ENCODE measurements around the gene TADA2A.

Gene TADA2A

GRCh38 chr17:37375706-37376105 is 31.0 kb upstream of the TADA2A start, which contains the start of gene C17orf78:
Gene C17orf78, plus strand, starts transcription at chr17:37375985. Its CDS starts 108 bp downstream, at chr17:37376093.
- H3K4me1 ChIP-seq (ENCODE audit: control insufficient read depth, insufficient read depth, low read length, poor library complexity, severe bottlenecking): no peaks in the 10 kb centered on the region
- H3K4me3 ChIP-seq (ENCODE audit: extremely low read depth, insufficient read depth, low read length, poor library complexity, severe bottlenecking): no peak within 1 kb of the TSS
- H3K36me3 ChIP-seq (ENCODE audit: control insufficient read depth, insufficient read depth, low read length): no peaks in the 10 kb centered on the region
- WGBS, 2 experiments (ENCODE audit: insufficient coverage in 2 of 2): 95 to 100% methylated on average over 5 to 7 of the region's 7 CpGs
- H3K27ac ChIP-seq (ENCODE audit: low read depth, low read length, severe bottlenecking): no peak within 1 kb of the TSS
- no peaks in the 10 kb centered on the region for H3K9me3 ChIP-seq (ENCODE audit: control insufficient read depth, low read length)

GRCh38 chr17:37382056-37382455 is 24.6 kb upstream of the TADA2A start:
- Histone ChIP-seq H3K27ac (ENCODE audit: low read depth, low read length, severe bottlenecking) (no peak overlapping the region), H3K36me3 (ENCODE audit: control insufficient read depth, insufficient read depth, low read length) (no peaks in the 10 kb centered on the region), H3K4me1 (ENCODE audit: control insufficient read depth, insufficient read depth, low read length, poor library complexity, severe bottlenecking) (no peaks in the 10 kb centered on the region), H3K9me3 (ENCODE audit: control insufficient read depth, low read length) (no peaks in the 10 kb centered on the region), H3K4me3 (ENCODE audit: extremely low read depth, insufficient read depth, low read length, poor library complexity, severe bottlenecking) (no peak overlapping the region)
- no CpG with 5 or more reads among the region's 1 CpG for WGBS, 2 experiments (ENCODE audit: insufficient coverage in 2 of 2)

GRCh38 chr17:37384560-37385149 is 22.0 kb upstream of the TADA2A start:
- 90 to 93% methylated on average over 2 of the region's 3 CpGs for WGBS, 2 experiments (ENCODE audit: insufficient coverage in 2 of 2)
- Histone ChIP-seq H3K4me1 (ENCODE audit: control insufficient read depth, insufficient read depth, low read length, poor library complexity, severe bottlenecking) (no peaks in the 10 kb centered on the region), H3K27ac (ENCODE audit: low read depth, low read length, severe bottlenecking) (no peak overlapping the region), H3K4me3 (ENCODE audit: extremely low read depth, insufficient read depth, low read length, poor library complexity, severe bottlenecking) (no peak overlapping the region), H3K9me3 (ENCODE audit: control insufficient read depth, low read length) (no peaks in the 10 kb centered on the region), H3K36me3 (ENCODE audit: control insufficient read depth, insufficient read depth, low read length) (no peaks in the 10 kb centered on the region)

- Histone ChIP-seq H3K4me3 (ENCODE audit: extremely low read depth, insufficient read depth, low read length, poor library complexity, severe bottlenecking) (no peak overlapping the region), H3K36me3 (ENCODE audit: control insufficient read depth, insufficient read depth, low read length) (no peaks in the 10 kb centered on the region), H3K9me3 (ENCODE audit: control insufficient read depth, low read length) (no peaks in the 10 kb centered on the region), H3K4me1 (ENCODE audit: control insufficient read depth, insufficient read depth, low read length, poor library complexity, severe bottlenecking) (no peaks in the 10 kb centered on the region), H3K27ac (ENCODE audit: low read depth, low read length, severe bottlenecking) (no peak overlapping the region)
Measured at GRCh38 chr17:37385474-37385990, 21.2 kb upstream of the TADA2A start.

- no peaks in the 10 kb centered on the region for H3K9me3 ChIP-seq (ENCODE audit: control insufficient read depth, low read length)
- H3K4me1 ChIP-seq (ENCODE audit: control insufficient read depth, insufficient read depth, low read length, poor library complexity, severe bottlenecking): no peaks in the 10 kb centered on the region
- H3K27ac ChIP-seq (ENCODE audit: low read depth, low read length, severe bottlenecking): no peak overlapping the region
- H3K4me3 ChIP-seq (ENCODE audit: extremely low read depth, insufficient read depth, low read length, poor library complexity, severe bottlenecking): no peak overlapping the region
- WGBS, 2 experiments (ENCODE audit: insufficient coverage in 2 of 2): 74 to 89% methylated on average over 2 to 3 of the region's 5 CpGs
- no peaks in the 10 kb centered on the region for H3K36me3 ChIP-seq (ENCODE audit: control insufficient read depth, insufficient read depth, low read length)
Measured at GRCh38 chr17:37386462-37386861, 20.2 kb upstream of the TADA2A start.

- Histone ChIP-seq H3K36me3 (ENCODE audit: control insufficient read depth, insufficient read depth, low read length) (no peaks in the 10 kb centered on the region), H3K4me3 (ENCODE audit: extremely low read depth, insufficient read depth, low read length, poor library complexity, severe bottlenecking) (no peak overlapping the region), H3K4me1 (ENCODE audit: control insufficient read depth, insufficient read depth, low read length, poor library complexity, severe bottlenecking) (peaks cover 4% of the 10 kb centered on the region), H3K27ac (ENCODE audit: low read depth, low read length, severe bottlenecking) (no peak overlapping the region), H3K9me3 (ENCODE audit: control insufficient read depth, low read length) (no peaks in the 10 kb centered on the region)
- WGBS, 2 experiments (ENCODE audit: insufficient coverage in 2 of 2): 95 to 100% methylated on average over 1 to 2 of the region's 3 CpGs
Measured at GRCh38 chr17:37388266-37388665, 18.4 kb upstream of the TADA2A start.

- 71 to 89% methylated on average over 3 to 4 of the region's 4 CpGs for WGBS, 2 experiments (ENCODE audit: insufficient coverage in 2 of 2)
- Histone ChIP-seq H3K27ac (ENCODE audit: low read depth, low read length, severe bottlenecking) (no peak overlapping the region), H3K4me1 (ENCODE audit: control insufficient read depth, insufficient read depth, low read length, poor library complexity, severe bottlenecking) (peaks cover 4% of the 10 kb centered on the region), H3K9me3 (ENCODE audit: control insufficient read depth, low read length) (no peaks in the 10 kb centered on the region), H3K36me3 (ENCODE audit: control insufficient read depth, insufficient read depth, low read length) (no peaks in the 10 kb centered on the region), H3K4me3 (ENCODE audit: extremely low read depth, insufficient read depth, low read length, poor library complexity, severe bottlenecking) (no peak overlapping the region)
Measured at GRCh38 chr17:37389160-37389559, 17.5 kb upstream of the TADA2A start.

GRCh38 chr17:37391146-37391545 is 15.5 kb upstream of the TADA2A start:
- H3K27ac ChIP-seq (ENCODE audit: low read depth, low read length, severe bottlenecking): no peak overlapping the region
- no peaks in the 10 kb centered on the region for H3K36me3 ChIP-seq (ENCODE audit: control insufficient read depth, insufficient read depth, low read length)
- 95 to 96% methylated on average over 4 to 5 of the region's 6 CpGs for WGBS, 2 experiments (ENCODE audit: insufficient coverage in 2 of 2)
- H3K4me1 ChIP-seq (ENCODE audit: control insufficient read depth, insufficient read depth, low read length, poor library complexity, severe bottlenecking): peaks cover 4% of the 10 kb centered on the region
- H3K4me3 ChIP-seq (ENCODE audit: extremely low read depth, insufficient read depth, low read length, poor library complexity, severe bottlenecking): no peak overlapping the region
- no peaks in the 10 kb centered on the region for H3K9me3 ChIP-seq (ENCODE audit: control insufficient read depth, low read length)

GRCh38 chr17:37392024-37392590 is 14.6 kb upstream of the TADA2A start:
- no peaks in the 10 kb centered on the region for H3K9me3 ChIP-seq (ENCODE audit: control insufficient read depth, low read length)
- peaks cover 4% of the 10 kb centered on the region for H3K4me1 ChIP-seq (ENCODE audit: control insufficient read depth, insufficient read depth, low read length, poor library complexity, severe bottlenecking)
- WGBS, 2 experiments (ENCODE audit: insufficient coverage in 2 of 2): 80% methylated on average over 1 of the region's 3 CpGs; no CpG with 5 or more reads in 1 of the 2 experiments
- H3K4me3 ChIP-seq (ENCODE audit: extremely low read depth, insufficient read depth, low read length, poor library complexity, severe bottlenecking): no peak overlapping the region
- H3K27ac ChIP-seq (ENCODE audit: low read depth, low read length, severe bottlenecking): no peak overlapping the region
- H3K36me3 ChIP-seq (ENCODE audit: control insufficient read depth, insufficient read depth, low read length): no peaks in the 10 kb centered on the region

GRCh38 chr17:37393352-37393751 is 13.3 kb upstream of the TADA2A start:
- peaks cover 4% of the 10 kb centered on the region for H3K4me1 ChIP-seq (ENCODE audit: control insufficient read depth, insufficient read depth, low read length, poor library complexity, severe bottlenecking)
- WGBS, 2 experiments (ENCODE audit: insufficient coverage in 2 of 2): 92 to 98% methylated on average over 5 to 7 of the region's 7 CpGs
- H3K27ac ChIP-seq (ENCODE audit: low read depth, low read length, severe bottlenecking): no peak overlapping the region
- no peaks in the 10 kb centered on the region for H3K36me3 ChIP-seq (ENCODE audit: control insufficient read depth, insufficient read depth, low read length)
- no peaks in the 10 kb centered on the region for H3K9me3 ChIP-seq (ENCODE audit: control insufficient read depth, low read length)
- H3K4me3 ChIP-seq (ENCODE audit: extremely low read depth, insufficient read depth, low read length, poor library complexity, severe bottlenecking): no peak overlapping the region

- 92 to 100% methylated on average over 3 to 4 of the region's 5 CpGs for WGBS, 2 experiments (ENCODE audit: insufficient coverage in 2 of 2)
- Histone ChIP-seq H3K4me1 (ENCODE audit: control insufficient read depth, insufficient read depth, low read length, poor library complexity, severe bottlenecking) (peaks cover 4% of the 10 kb centered on the region), H3K9me3 (ENCODE audit: control insufficient read depth, low read length) (no peaks in the 10 kb centered on the region), H3K36me3 (ENCODE audit: control insufficient read depth, insufficient read depth, low read length) (no peaks in the 10 kb centered on the region), H3K27ac (ENCODE audit: low read depth, low read length, severe bottlenecking) (no peak overlapping the region), H3K4me3 (ENCODE audit: extremely low read depth, insufficient read depth, low read length, poor library complexity, severe bottlenecking) (no peak overlapping the region)
Measured at GRCh38 chr17:37399265-37399803, 7.4 kb upstream of the TADA2A start.
